Transverse colon (tissue), 4 donors: Measurements from ENCODE around the gene SMYD3. TPM values are rescaled to one million over a fixed set of nuclear protein-coding genes. Genes with fewer than 3 reads are reported as not detected.

Experiments
- DNase-seq: peaks from one replicate; pipeline ENCODE4 v3.0.0-alpha.2; 2019
- H3K27ac ChIP-seq, 4 donors: fragments of 200-600 bp; sonication (generic); 2 replicates each; pipeline ENCODE4 v1.5.1; 2016 to 2018; ENCODE audit warnings: inconsistent platforms in 4 of 4
- H3K27me3 ChIP-seq: fragments of 200-600 bp; sonication (generic); 2 replicates; pipeline ENCODE4 v1.5.1; 2017; ENCODE audit warnings: inconsistent platforms
- H3K36me3 ChIP-seq, 4 donors: fragments of 200-600 bp; sonication (generic); 2 replicates each; pipeline ENCODE4 v1.5.1; 2017 to 2019; ENCODE audit warnings: inconsistent platforms in 4 of 4
- H3K4me1 ChIP-seq, 4 donors: fragments of 200-600 bp; sonication (generic); 2 replicates each; pipeline ENCODE4 v1.5.1; 2017 to 2020; ENCODE audit warnings: inconsistent platforms in 4 of 4
- H3K4me3 ChIP-seq, 4 donors: fragments of 200-600 bp; sonication (generic); 1 replicate in 1 of 4; 2 replicates in 3 of 4; pipeline versions ENCODE4 v1.5.1 to v1.6.1; 2017 to 2019; ENCODE audit warnings: inconsistent platforms in 4 of 4
- H3K9me3 ChIP-seq, 2 donors: fragments of 200-600 bp; sonication (generic); 2 replicates each; pipeline ENCODE4 v1.5.1; 2017 to 2019; ENCODE audit warnings: inconsistent platforms in 2 of 2
- EP300 ChIP-seq: sonication (generic); formaldehyde crosslinking; IDR thresholded peaks from one replicate; pipeline ENCODE4 v1.6.1; 2017; ENCODE audit warnings: antibody characterized with exemption, low read depth
- POLR2A ChIP-seq: fragments of 450-650 bp; IDR thresholded peaks from one replicate; pipeline ENCODE4 v1.6.1; 2016; ENCODE audit warnings: antibody characterized with exemption, mild to moderate bottlenecking, moderate library complexity
- POLR2AphosphoS5 ChIP-seq, 3 donors: sonication (generic); formaldehyde crosslinking; IDR thresholded peaks; one replicate each; pipeline ENCODE4 v1.6.1; 2016; ENCODE audit warnings: antibody characterized with exemption in 3 of 3
- WGBS, 2 donors: methylation state at CpG; one replicate each; pipeline ENCODE4 v1.1.5; 2018; ENCODE audit warnings: low coverage in 1 of 2; 5-methylcytosine and 5-hydroxymethylcytosine counted together
- in situ Hi-C, 4 donors: fragments of 200-750 bp; cut with MboI; loops; one replicate each; pipeline versions ENCODE4 v1.15.0 to v1.15.1; 2017; ENCODE audit warnings: low sequenced_read_pairs in 3 of 4, low pct_ligation_motif_present in 1 of 4, low pct_unique_long_range_greater_than_20kb in 1 of 4
- intact Hi-C: fragments of 100-400 bp; cut with DNase I; formaldehyde crosslinking; loops from one replicate; pipeline ENCODE4 v1.15.1; 2023; ENCODE audit warnings: low total_unique reads
- total RNA-seq, 4 donors: library from RNA; depleted of rRNA; stranded (reverse); fragments of >200 nt; gene quantifications; one replicate each; pipeline ENCODE4 v1.1.0, GENCODE V29; 2016
- TF ChIP-seq, protein P1 (sequence below), 5 experiments: fragments of 200-600 bp in 3 of 5; fragments of 450-650 bp in 2 of 5; sonication (generic) in 3 of 5; IDR thresholded peaks; 1 replicate in 2 of 5; 2 replicates in 3 of 5; pipeline ENCODE4 v1.5.1; 2016 to 2017; ENCODE audit warnings: antibody characterized with exemption in 5 of 5, inconsistent platforms in 3 of 5, mild to moderate bottlenecking in 2 of 5, moderate library complexity in 1 of 5

Gene SMYD3
- total RNA-seq, 4 donors from 2014 or later, result 10.5 to 31.3 (median 25.8) TPM

DNA sequence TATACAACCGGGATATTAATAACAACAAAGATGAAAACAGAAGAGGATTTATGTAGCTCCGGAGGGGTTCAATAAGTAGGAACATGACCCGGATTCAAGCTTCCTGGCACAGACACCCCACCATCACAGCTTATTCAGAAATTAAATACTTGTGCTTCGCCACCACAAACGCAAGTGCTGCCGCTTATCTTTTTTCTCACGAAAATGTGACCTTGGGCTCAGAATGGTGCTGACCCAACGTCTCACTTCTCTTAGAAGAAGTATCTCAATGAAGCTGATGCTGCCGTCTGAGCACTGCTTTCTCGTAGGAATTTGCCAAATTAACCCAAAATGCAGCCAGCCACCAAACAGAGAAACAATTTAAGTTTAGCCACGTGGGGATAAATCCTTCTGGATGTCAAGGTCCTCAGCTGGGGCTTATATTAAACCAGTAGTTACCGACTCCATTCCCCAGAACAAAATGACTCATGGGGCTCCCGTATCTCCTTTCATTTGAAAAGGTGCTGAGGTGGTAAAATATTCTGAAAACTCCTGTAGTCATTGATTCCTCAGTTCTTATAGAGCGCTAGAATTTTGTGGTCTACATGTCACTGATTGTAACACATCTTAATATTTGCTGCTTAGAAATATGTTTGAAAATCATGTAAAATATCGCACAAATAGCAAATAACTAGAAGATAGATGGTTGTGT is 466.7 kb downstream of the SMYD3 start:
- no peaks in the 10 kb centered on the region for H3K36me3 ChIP-seq
- no peaks in the 10 kb centered on the region for H3K4me1 ChIP-seq
- no peaks in the 10 kb centered on the region for H3K9me3 ChIP-seq
- 87 to 90% methylated on average over 8 to 15 of the region's 15 CpGs for WGBS, 2 donors
- in situ Hi-C loops, result no loop called here
- no peak for TF ChIP-seq POLR2A
- no peak overlapping the region for H3K4me3 ChIP-seq
- H3K27ac ChIP-seq, result no peak overlapping the region
- intact Hi-C loops, result loop anchor here (5.0 kb wide), 1 partner anchor 447 kb away; no protein-coding TSS in a partner anchor
- no peak for DNase-seq
- H3K27me3 ChIP-seq, result no peaks in the 10 kb centered on the region

DNA sequence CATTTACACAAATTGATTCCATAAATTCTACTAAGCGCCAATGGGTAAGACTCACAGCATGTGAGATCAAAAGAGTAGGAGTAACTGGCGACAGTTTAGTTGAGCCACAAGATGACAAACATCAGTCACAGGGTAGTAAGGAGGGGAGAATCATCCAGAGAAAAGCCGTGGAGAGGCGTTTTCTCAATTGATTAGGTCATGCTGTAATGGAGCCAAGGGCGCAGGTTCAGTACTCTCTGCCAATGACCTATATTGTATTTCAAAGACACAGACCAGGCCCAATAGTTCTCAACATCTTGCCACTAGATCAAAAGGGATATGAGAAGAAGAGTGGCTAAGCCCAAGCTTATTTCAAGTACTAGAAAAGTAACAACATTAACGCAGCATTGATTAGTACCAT is 467.5 kb downstream of the SMYD3 start:
- Histone ChIP-seq H3K27ac (no peak overlapping the region), H3K27me3 (no peaks in the 10 kb centered on the region), H3K4me1 (no peaks in the 10 kb centered on the region), H3K9me3 (no peaks in the 10 kb centered on the region), H3K36me3 (no peaks in the 10 kb centered on the region), H3K4me3 (no peak overlapping the region)
- intact Hi-C loops, result no loop called here
- in situ Hi-C loops, result no loop called here
- DNase-seq, result no peak
- 89 to 93% methylated on average over 1 to 6 of the region's 6 CpGs for WGBS, 2 donors
- TF ChIP-seq, protein P1, sequence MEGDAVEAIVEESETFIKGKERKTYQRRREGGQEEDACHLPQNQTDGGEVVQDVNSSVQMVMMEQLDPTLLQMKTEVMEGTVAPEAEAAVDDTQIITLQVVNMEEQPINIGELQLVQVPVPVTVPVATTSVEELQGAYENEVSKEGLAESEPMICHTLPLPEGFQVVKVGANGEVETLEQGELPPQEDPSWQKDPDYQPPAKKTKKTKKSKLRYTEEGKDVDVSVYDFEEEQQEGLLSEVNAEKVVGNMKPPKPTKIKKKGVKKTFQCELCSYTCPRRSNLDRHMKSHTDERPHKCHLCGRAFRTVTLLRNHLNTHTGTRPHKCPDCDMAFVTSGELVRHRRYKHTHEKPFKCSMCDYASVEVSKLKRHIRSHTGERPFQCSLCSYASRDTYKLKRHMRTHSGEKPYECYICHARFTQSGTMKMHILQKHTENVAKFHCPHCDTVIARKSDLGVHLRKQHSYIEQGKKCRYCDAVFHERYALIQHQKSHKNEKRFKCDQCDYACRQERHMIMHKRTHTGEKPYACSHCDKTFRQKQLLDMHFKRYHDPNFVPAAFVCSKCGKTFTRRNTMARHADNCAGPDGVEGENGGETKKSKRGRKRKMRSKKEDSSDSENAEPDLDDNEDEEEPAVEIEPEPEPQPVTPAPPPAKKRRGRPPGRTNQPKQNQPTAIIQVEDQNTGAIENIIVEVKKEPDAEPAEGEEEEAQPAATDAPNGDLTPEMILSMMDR (IDR thresholded peaks at IDR 0.05), result no peak
- TF ChIP-seq EP300 (no peak), POLR2AphosphoS5 (IDR thresholded peaks at IDR 0.05) (no peak), POLR2A (no peak)

DNA sequence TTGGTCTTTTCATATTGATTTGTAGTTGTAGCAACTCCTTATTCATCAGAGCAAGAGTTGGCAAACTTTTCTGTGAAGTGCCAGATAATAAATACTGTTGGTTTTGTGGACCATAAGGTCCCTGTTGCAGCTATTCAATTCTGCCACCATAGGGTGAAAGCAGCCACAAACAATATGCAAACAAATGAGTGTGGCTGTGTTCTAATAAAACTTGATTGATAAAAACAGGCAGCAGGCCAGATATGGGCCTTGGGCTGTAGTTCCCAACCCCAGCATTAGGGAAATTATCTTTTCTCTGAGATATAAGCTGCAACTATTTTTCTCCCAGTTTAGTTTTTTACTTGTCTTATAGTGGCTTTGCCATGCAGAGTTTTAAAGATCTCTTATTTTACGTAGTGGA is 469.2 kb downstream of the SMYD3 start:
- 83 to 91% methylated on average over 1 of the region's 1 CpG for WGBS, 2 donors
- Histone ChIP-seq H3K27me3 (no peaks in the 10 kb centered on the region), H3K4me3 (no peak overlapping the region), H3K9me3 (no peaks in the 10 kb centered on the region), H3K36me3 (no peaks in the 10 kb centered on the region), H3K27ac (no peak overlapping the region), H3K4me1 (no peaks in the 10 kb centered on the region)
- no peak for DNase-seq
- TF ChIP-seq EP300, result no peak
- TF ChIP-seq, protein P1 (IDR thresholded peaks at IDR 0.05), result no peak
- no peak for TF ChIP-seq POLR2AphosphoS5 (IDR thresholded peaks at IDR 0.05)
- TF ChIP-seq POLR2A, result no peak
- in situ Hi-C loops, result no loop called here
- intact Hi-C loops, result no loop called here

DNA sequence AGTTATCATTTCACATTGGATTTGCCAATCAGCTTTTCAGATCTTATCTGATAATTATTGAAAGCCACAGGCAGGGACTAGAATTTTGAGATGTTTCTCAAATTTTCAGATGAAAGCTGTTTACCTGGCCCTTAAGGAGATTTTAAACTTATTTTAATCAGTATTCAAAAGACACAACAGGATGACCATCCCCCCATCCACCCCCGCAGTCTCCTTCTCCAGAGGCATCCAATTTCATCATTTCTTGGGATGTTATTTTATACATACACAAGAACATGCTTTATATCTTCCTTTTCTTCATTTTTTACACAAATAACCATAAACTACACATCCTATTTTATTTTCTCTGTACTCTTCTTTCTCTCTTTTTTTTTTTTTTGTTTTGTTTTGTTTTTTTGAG is 470.9 kb downstream of the SMYD3 start:
- WGBS, 2 donors, result 93% methylated on average over 1 of the region's 1 CpG; no CpG with 5 or more reads in 1 of the 2 donors
- Histone ChIP-seq H3K27ac (no peak overlapping the region), H3K9me3 (no peaks in the 10 kb centered on the region), H3K4me1 (no peaks in the 10 kb centered on the region), H3K27me3 (no peaks in the 10 kb centered on the region), H3K36me3 (no peaks in the 10 kb centered on the region), H3K4me3 (no peak overlapping the region)
- no peak for DNase-seq
- intact Hi-C loops, result no loop called here
- TF ChIP-seq EP300 (no peak), POLR2A (no peak), POLR2AphosphoS5 (IDR thresholded peaks at IDR 0.05) (no peak)
- TF ChIP-seq, protein P1 (IDR thresholded peaks at IDR 0.05), result no peak
- in situ Hi-C loops, result no loop called here
